MM.1S (cell line): ENCODE results near the gene FRMD1.

Experiments used
- DNase-seq: peaks from one replicate; pipeline ENCODE4 v3.0.0-alpha.2; 2015
- H2AFZ ChIP-seq: fragments of 300-600 bp; sonication (generic); 2 replicates; pipeline ENCODE4 v1.6.0; 2016; ENCODE audit warnings: antibody characterized with exemption, low read length
- H3F3A ChIP-seq: fragments of 300-600 bp; sonication (generic); 2 replicates; pipeline ENCODE4 v1.6.1; 2016; ENCODE audit warnings: mild to moderate bottlenecking, antibody characterized with exemption, low read length, moderate library complexity, mixed read lengths; ENCODE audit not compliant: insufficient read depth
- H3K27ac ChIP-seq: fragments of 300-600 bp; sonication (generic); 2 replicates; pipeline ENCODE4 v1.5.1; 2016; ENCODE audit warnings: mild to moderate bottlenecking, low read length
- H3K27me3 ChIP-seq: fragments of 300-600 bp; sonication (generic); replicated peaks from 2 replicates; pipeline ENCODE4 v1.6.0; 2016; ENCODE audit warnings: low read length; ENCODE audit not compliant: insufficient read depth
- H3K36me3 ChIP-seq: fragments of 300-600 bp; sonication (generic); replicated peaks from 2 replicates; pipeline ENCODE4 v1.6.1; 2016; ENCODE audit warnings: mild to moderate bottlenecking, low read length, mixed read lengths; ENCODE audit not compliant: insufficient read depth
- H3K4me1 ChIP-seq: fragments of 300-600 bp; sonication (generic); 2 replicates; pipeline ENCODE4 v1.6.1; 2016; ENCODE audit warnings: low read length, mixed read lengths
- H3K4me2 ChIP-seq: fragments of 300-600 bp; sonication (generic); 2 replicates; pipeline ENCODE4 v1.6.0; 2016; ENCODE audit warnings: low read depth, low read length
- H3K4me3 ChIP-seq: fragments of 300-600 bp; sonication (generic); 2 replicates; pipeline ENCODE4 v1.5.1; 2016; ENCODE audit warnings: low read length, mixed read lengths
- H3K79me2 ChIP-seq: fragments of 300-600 bp; sonication (generic); 2 replicates; pipeline ENCODE4 v1.6.1; 2016; ENCODE audit warnings: mixed run types, low read length, mixed read lengths
- H3K9ac ChIP-seq: fragments of 300-600 bp; sonication (generic); 2 replicates; pipeline ENCODE4 v1.6.1; 2016; ENCODE audit warnings: low read length, mixed read lengths
- H3K9me2 ChIP-seq: fragments of 300-600 bp; sonication (generic); replicated peaks from 2 replicates; pipeline ENCODE4 v1.6.1; 2016; ENCODE audit warnings: mild to moderate bottlenecking, low read length, mixed read lengths; ENCODE audit not compliant: insufficient read depth
- H3K9me3 ChIP-seq: fragments of 300-600 bp; sonication (generic); replicated peaks from 2 replicates; pipeline ENCODE4 v1.6.1; 2016; ENCODE audit warnings: mild to moderate bottlenecking, low read length, mixed read lengths; ENCODE audit not compliant: insufficient read depth
- H4K20me1 ChIP-seq: fragments of 300-600 bp; sonication (generic); 2 replicates; pipeline ENCODE4 v1.6.1; 2016; ENCODE audit warnings: mild to moderate bottlenecking, low read length, moderate library complexity, mixed read lengths; ENCODE audit not compliant: insufficient read depth
- EZH2 ChIP-seq: fragments of 300-600 bp; sonication (generic); optimal IDR thresholded peaks from 2 replicates; pipeline ENCODE3; 2017; ENCODE audit warnings: low read depth, mild to moderate bottlenecking, antibody characterized with exemption, low read length, mixed read lengths
- EZH2phosphoT487 ChIP-seq: fragments of 300-600 bp; sonication (generic); IDR thresholded peaks from 2 replicates; pipeline ENCODE4 v1.6.1; 2018; ENCODE audit warnings: antibody characterized with exemption, low read length
- TF ChIP-seq, protein P1 (sequence below): fragments of 300-600 bp; sonication (generic); IDR thresholded peaks from 2 replicates; pipeline ENCODE4 v1.5.1; 2016; ENCODE audit warnings: antibody characterized with exemption, low read length, mixed read lengths

Gene FRMD1

DNA sequence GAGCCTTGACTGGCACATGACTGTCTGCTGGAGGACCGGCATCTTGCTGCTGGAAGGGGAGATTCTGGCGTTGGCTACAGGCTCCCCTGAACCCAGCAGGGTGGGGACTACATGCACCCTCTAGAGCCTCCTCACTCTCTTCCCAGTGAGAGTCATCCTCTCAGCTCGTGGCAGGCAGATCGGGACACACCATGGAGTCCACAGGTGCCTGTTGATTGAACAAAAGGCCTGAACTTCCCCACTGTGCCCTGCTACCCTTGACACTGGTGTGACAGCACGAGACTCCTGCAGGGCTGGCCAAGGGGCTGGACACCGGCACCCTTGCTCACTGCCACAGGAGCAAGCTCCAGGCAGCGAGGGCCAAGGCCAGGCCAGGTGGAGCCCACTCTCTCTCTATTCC is 8.2 kb downstream of the FRMD1 start:
- H3K4me2 ChIP-seq: no peak overlapping the region
- H3K79me2 ChIP-seq: no peaks in the 10 kb centered on the region
- H3K4me3 ChIP-seq: no peak overlapping the region
- no peak overlapping the region for H3K9ac ChIP-seq
- no peak overlapping the region for H3K27ac ChIP-seq
- H4K20me1 ChIP-seq: no peaks in the 10 kb centered on the region
- DNase-seq: no peak
- H3K9me2 ChIP-seq: no peaks in the 10 kb centered on the region
- H3K27me3 ChIP-seq: no peaks in the 10 kb centered on the region
- no peaks in the 10 kb centered on the region for H3K9me3 ChIP-seq
- no peaks in the 10 kb centered on the region for H3F3A ChIP-seq
- TF ChIP-seq EZH2 (no peak), EZH2phosphoT487 (no peak)
- TF ChIP-seq, protein P1, sequence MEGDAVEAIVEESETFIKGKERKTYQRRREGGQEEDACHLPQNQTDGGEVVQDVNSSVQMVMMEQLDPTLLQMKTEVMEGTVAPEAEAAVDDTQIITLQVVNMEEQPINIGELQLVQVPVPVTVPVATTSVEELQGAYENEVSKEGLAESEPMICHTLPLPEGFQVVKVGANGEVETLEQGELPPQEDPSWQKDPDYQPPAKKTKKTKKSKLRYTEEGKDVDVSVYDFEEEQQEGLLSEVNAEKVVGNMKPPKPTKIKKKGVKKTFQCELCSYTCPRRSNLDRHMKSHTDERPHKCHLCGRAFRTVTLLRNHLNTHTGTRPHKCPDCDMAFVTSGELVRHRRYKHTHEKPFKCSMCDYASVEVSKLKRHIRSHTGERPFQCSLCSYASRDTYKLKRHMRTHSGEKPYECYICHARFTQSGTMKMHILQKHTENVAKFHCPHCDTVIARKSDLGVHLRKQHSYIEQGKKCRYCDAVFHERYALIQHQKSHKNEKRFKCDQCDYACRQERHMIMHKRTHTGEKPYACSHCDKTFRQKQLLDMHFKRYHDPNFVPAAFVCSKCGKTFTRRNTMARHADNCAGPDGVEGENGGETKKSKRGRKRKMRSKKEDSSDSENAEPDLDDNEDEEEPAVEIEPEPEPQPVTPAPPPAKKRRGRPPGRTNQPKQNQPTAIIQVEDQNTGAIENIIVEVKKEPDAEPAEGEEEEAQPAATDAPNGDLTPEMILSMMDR: no peak
- no peaks in the 10 kb centered on the region for H3K4me1 ChIP-seq
- no peak overlapping the region for H2AFZ ChIP-seq
- no peaks in the 10 kb centered on the region for H3K36me3 ChIP-seq

- Histone ChIP-seq H3K9me2 (no peaks in the 10 kb centered on the region), H3F3A (no peaks in the 10 kb centered on the region)
Observed at GRCh38 chr6:168067081-168067759, 11.8 kb downstream of the FRMD1 start.

GRCh38 chr6:168064226-168064807 is 14.7 kb downstream of the FRMD1 start:
- H3K4me2 ChIP-seq: no peak overlapping the region
- no peaks in the 10 kb centered on the region for H3K79me2 ChIP-seq
- no peaks in the 10 kb centered on the region for H4K20me1 ChIP-seq
- H3K9me3 ChIP-seq: no peaks in the 10 kb centered on the region
- TF ChIP-seq EZH2 (no peak), EZH2phosphoT487 (no peak)
- TF ChIP-seq, protein P1: no peak
- no peaks in the 10 kb centered on the region for H3K9me2 ChIP-seq
- H3F3A ChIP-seq: no peaks in the 10 kb centered on the region
- no peak overlapping the region for H3K9ac ChIP-seq
- no peak overlapping the region for H2AFZ ChIP-seq
- no peaks in the 10 kb centered on the region for H3K36me3 ChIP-seq
- H3K4me3 ChIP-seq: no peak overlapping the region
- H3K27me3 ChIP-seq: no peaks in the 10 kb centered on the region
- no peaks in the 10 kb centered on the region for H3K4me1 ChIP-seq
- DNase-seq: no peak
- no peak overlapping the region for H3K27ac ChIP-seq

More at GRCh38 chr6:168067081-168067759, 11.8 kb downstream of the FRMD1 start:
- H3K36me3 ChIP-seq: no peaks in the 10 kb centered on the region
- DNase-seq: peak; percentile 34
- H3K9me3 ChIP-seq: no peaks in the 10 kb centered on the region
- TF ChIP-seq, protein P1: no peak
- no peak for TF ChIP-seq EZH2
- no peak for TF ChIP-seq EZH2phosphoT487
- no peak overlapping the region for H2AFZ ChIP-seq
- H3K27me3 ChIP-seq: no peaks in the 10 kb centered on the region
- H3K79me2 ChIP-seq: no peaks in the 10 kb centered on the region
- H3K4me3 ChIP-seq: no peak overlapping the region
- H4K20me1 ChIP-seq: no peaks in the 10 kb centered on the region
- no peak overlapping the region for H3K4me2 ChIP-seq
- H3K9ac ChIP-seq: no peak overlapping the region
- H3K27ac ChIP-seq: no peak overlapping the region
- H3K4me1 ChIP-seq: no peaks in the 10 kb centered on the region
